Iris pigment epithelial cell (primary cell): Measurements from ENCODE around the gene EBLN1.
"Not testable (repeated sequence)": the region's sequence is repeated elsewhere in the genome, so short reads cannot be mapped to it uniquely, and the experiment has no call there.

Experiments
- DNase-seq: peaks from one replicate; pipeline ENCODE4 v3.0.0-alpha.2; 2011; ENCODE audit warnings: low read depth

The EBLN1 gene

GRCh38 chr10:22228167-22228938 lies 10.5 kb upstream of the EBLN1 start:
- DNase-seq, result no peak

GRCh38 chr10:22226599-22226998 lies 8.8 kb upstream of the EBLN1 start:
- no peak for DNase-seq

DNA sequence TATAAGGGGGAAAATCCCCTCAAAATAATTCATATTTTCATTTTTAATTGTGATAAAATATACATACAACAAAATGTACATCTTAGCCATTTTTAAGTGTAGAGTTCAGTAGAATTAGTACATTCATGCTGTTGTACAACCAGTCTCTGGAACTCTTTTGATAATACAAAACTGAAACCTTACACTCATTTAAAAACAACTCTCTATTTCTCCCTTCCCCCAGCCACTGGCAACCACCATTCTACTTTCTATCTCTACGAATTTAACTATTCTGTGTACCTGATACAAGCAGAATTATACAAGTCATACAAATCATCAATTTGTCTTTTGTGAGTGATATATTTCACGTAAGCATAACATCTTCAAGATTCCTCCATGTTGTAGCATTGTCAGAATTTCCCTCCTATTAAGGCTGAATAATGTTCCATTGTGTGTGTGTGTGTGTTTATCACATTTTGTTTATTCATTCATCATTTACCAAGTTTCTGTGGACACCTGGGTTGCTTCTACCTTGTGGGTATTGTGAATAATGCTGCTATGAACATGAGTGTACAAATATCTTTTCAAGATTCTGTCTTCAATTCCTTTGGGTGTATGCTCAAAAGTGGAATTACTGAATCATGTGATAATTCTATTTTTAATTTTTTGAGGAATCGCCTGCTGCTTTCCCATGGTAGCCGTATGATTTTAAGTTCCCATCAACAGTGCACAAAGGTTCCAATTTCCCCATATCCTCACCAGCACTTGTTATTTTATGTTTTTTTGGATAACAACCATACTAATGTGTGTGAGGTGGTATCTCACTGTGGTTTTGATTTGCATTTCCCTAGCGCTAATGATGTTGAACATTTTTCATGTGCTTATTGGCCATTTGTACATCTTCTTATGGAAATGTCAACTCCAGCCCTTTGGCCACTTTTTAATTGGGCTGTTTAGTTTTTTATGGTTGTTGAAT lies 4.7 kb upstream of the EBLN1 start:
- DNase-seq, result no peak

DNA sequence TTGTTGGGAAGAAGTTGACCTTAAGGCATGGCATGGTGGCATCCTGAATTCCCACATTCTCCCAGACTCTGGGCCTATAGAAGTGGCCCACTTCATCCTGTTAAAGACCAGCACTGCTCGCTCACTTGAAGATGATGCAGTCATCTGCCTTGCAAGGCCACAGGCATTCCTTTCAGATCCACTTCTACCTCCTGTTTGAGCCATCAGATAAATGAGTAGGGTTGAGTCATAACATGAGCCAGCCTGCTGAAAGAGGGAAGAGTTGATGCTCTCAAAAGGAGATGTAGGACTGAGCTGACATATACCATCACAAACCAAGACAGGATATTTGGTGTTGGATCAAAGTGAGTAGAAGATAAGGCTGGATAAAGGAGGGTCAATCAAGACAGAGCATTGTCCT lies 1.5 kb upstream of the EBLN1 start:
- DNase-seq, result peak; percentile 26

DNA sequence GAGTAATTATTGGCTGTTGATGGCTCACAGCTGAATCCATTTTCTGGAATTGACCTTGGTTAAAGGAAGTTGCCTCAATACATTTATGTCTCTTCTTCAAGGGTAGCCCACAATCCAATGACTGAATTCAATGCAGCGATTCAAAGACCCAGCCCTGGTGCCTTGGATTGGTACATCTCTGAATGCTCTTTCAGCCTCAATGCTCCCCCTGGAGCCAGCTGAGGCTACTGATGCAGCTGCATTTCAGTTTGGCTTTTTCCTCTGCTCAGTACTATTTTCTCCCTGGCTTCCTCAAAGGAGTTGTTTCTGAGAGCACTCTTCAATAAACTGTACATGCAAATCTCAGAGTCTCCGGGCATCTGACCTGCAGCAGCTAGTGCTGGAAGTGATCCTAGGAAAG lies 633 bp upstream of the EBLN1 start:
- DNase-seq, result no peak

DNA sequence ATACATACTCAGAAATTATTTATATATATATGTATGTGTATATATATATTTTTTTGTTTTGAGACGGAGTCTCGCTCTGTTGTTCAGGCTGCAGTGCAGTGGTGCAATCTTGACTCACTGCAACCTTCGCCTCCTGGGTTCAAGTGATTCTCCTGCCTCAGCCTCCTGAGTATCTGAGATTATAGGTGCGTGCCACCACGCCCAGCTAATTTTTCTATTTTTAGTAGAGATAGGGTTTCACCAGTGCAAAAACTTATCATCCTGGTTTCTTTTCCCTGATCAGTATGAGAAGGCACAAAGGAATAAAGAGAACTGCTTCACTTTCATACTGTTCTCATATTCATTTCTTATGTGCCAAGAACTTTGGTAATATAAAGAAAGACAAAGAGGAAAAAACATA lies 731 bp downstream of the EBLN1 start:
- not testable (repeated sequence) for DNase-seq

- DNase-seq, result no peak
Measured at GRCh38 chr10:22210267-22210666, 7.5 kb downstream of the EBLN1 start.

GRCh38 chr10:22193945-22194344 lies 23.9 kb downstream of the EBLN1 start:
- DNase-seq, result no peak

GRCh38 chr10:22185586-22185985 lies 32.2 kb downstream of the EBLN1 start:
- DNase-seq, result peak; percentile 17

GRCh38 chr10:22183771-22184461 lies 33.9 kb downstream of the EBLN1 start:
- DNase-seq, result peak; percentile 73

- no peak for DNase-seq
Measured at GRCh38 chr10:22180724-22181123, 37.1 kb downstream of the EBLN1 start.

DNA sequence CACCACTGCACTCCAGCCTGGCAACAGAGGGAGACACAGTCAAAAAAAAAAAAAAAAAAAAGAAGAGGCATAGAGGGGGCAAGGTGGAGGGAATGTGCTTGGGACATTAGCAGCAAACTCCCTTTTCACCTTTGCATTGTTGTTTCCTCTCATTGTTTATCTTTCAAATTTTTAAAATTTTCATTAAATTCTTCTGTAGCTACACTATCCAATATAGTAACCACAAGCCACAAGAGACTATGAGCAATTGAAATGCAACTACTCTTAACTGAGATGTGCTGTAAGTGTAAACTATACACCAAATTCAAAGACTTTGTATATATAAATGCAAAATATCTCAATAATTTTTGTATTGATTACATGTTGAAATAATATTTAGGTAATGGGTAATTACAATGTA lies 43.4 kb downstream of the EBLN1 start:
- peak; percentile 15 for DNase-seq

GRCh38 chr10:22171131-22171530 lies 46.7 kb downstream of the EBLN1 start:
- DNase-seq, result no peak

GRCh38 chr10:22170582-22170981 lies 47.2 kb downstream of the EBLN1 start:
- no peak for DNase-seq

DNA sequence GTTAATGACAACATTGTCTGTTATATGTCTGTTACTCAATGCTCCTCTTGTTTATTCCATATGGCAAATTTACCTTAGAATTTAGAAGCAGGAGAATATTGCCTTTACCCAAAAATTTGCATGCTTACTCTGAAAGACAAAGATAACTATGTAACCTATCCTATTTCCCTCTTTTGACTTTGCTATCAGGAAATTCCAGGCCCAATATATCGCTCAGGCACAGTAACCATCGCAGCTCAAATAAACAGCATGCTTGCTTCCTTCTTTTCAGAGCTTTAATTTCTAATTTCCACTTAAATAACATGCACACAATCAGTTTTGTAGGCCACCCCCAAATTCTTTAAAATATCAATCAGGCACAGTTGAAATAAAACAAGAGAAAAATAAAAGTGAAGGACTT lies 57.8 kb downstream of the EBLN1 start:
- DNase-seq, result no peak

DNA sequence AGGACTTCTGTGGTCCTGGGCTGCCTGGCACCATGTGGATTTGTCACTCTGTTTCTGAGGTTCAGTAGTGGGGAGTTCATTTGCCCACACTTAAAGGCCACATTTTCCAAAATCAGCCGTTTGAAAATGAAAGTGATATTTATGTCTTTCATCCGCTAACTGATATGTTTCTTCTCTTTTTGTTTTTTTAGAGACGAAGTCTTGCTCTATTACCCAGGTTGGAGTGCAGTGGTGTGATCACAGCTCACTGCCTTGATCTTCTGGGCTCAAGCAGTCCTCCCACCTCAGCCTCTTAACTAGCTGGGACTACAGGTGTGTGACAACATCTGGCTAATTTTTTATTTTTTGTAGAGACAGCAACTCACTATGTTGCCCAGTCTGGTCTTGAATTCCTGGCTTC lies 58.6 kb downstream of the EBLN1 start:
- no peak for DNase-seq
